HAP-1 (cell line): Measurements from ENCODE around the gene NFS1.

Source experiments
- DNase-seq, 2 experiments: peaks; one replicate each; pipeline ENCODE4 v3.0.0-alpha.2; 2016 to 2020; ENCODE audit warnings: low spot score in 2 of 2
- H3K27me3 ChIP-seq: fragments of 250-450 bp; sonication (Bioruptor Pico); 2 replicates; pipeline ENCODE4 v1.5.1; 2020; ENCODE audit warnings: low read depth, mild to moderate bottlenecking, moderate library complexity
- H3K36me3 ChIP-seq: fragments of 250-450 bp; sonication (Bioruptor Pico); replicated peaks from 2 replicates; pipeline ENCODE4 v1.5.1; 2020; ENCODE audit warnings: mild to moderate bottlenecking
- H3K4me1 ChIP-seq: fragments of 250-450 bp; sonication (Bioruptor Pico); 2 replicates; pipeline ENCODE4 v1.5.1; 2020; ENCODE audit warnings: mild to moderate bottlenecking
- H3K4me3 ChIP-seq: fragments of 250-450 bp; sonication (Bioruptor Pico); 2 replicates; pipeline ENCODE4 v1.5.1; 2020; ENCODE audit warnings: mild to moderate bottlenecking, moderate library complexity
- H3K9me3 ChIP-seq: fragments of 250-450 bp; sonication (Bioruptor Pico); 2 replicates; pipeline ENCODE4 v1.5.1; 2020; ENCODE audit warnings: mild to moderate bottlenecking, moderate library complexity
- in situ Hi-C: fragments of 300-500 bp; cut with MboI; formaldehyde crosslinking; loops from 3 replicates; pipeline ENCODE4 v1.14.3; 2020; ENCODE audit warnings: low sequenced_read_pairs, inconsistent platforms, mixed read lengths

Gene NFS1

DNA sequence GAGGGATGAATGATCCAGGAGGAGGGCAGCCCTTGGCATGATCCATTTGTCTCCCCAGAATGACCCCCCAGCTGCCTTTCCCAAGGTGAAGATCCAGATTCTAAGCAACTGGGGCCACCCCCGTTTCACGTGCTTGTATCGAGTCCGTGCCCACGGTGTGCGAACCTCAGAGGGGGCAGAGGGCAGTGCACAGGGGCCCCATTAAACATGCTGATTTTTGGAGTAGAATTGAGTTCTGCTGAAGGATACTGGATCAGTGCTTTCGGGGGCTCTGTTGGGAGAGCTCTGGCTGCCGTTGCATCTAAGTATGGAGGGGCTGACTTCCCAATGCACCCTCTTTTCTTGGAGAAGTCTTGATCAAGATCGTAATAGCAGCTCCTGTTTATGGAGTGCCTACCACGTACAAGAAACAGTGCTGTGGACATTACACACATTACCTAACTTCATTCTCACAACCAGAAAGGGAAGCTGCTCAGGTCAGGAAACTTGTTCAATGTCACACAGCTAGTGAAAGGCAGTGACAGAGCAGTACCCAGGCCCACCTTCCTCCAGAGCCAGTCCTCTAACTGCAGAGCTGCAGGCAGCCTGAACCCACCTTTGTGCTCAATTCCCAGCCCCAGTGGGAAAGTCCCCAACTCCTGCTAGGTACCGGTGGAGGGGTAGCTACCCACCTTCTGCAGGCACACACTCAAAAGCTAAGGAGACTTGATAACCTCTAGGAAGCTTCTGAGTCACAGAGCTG lies 78.2 kb downstream of the NFS1 start:
- in situ Hi-C loops = no loop called here
- Histone ChIP-seq H3K4me3 (no peak overlapping the region), H3K9me3 (no peaks in the 10 kb centered on the region), H3K36me3 (peaks cover 12% of the 10 kb centered on the region), H3K4me1 (peaks cover 23% of the 10 kb centered on the region), H3K27me3 (no peaks in the 10 kb centered on the region)
- no peak for DNase-seq

DNA sequence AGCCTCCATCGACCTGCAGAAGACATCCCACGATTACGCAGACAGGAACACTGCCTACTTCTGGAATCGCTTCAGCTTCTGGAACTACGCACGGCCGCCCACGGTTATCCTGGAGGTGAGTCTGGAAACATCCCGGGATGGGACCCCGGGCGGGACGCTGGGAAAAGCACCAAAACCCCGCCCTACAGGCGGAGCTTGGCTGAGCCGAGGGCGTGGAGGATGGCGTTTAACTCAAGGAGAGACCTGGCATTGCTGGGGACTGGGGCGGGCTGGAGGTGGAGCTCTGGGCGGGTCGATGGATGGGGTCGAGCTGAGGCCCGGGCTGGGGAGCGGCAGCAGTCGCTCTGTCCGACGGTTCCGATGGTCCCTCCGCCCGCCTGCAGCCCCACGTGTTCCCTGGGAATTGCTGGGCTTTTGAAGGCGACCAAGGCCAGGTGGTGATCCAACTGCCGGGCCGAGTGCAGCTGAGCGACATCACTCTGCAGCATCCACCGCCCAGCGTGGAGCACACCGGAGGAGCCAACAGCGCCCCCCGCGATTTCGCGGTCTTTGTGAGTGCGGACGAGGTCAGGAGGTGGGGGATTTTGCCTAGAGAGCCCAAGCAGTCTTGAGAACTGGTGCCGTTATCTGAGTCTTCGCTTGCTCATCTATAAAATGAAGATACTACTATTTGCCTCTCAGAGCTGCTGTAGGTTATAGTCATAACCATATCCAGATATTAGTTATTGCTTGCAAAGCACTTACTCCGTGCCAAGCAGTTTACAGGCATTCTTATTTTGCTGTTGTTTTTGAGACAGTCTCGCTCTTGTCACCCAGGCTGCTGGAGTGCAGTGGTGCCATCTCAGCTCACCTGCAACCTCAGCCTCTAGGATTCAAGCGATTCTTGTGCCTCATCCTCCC lies 79.7 kb downstream of the NFS1 start:
- peak overlapping the region; percentile 45 for H3K4me3 ChIP-seq
- no peaks in the 10 kb centered on the region for H3K9me3 ChIP-seq
- in situ Hi-C loops = no loop called here
- H3K27me3 ChIP-seq = no peaks in the 10 kb centered on the region
- DNase-seq = peak; percentile 90 to 98
- H3K4me1 ChIP-seq = peaks cover 30% of the 10 kb centered on the region
- no peaks in the 10 kb centered on the region for H3K36me3 ChIP-seq

DNA sequence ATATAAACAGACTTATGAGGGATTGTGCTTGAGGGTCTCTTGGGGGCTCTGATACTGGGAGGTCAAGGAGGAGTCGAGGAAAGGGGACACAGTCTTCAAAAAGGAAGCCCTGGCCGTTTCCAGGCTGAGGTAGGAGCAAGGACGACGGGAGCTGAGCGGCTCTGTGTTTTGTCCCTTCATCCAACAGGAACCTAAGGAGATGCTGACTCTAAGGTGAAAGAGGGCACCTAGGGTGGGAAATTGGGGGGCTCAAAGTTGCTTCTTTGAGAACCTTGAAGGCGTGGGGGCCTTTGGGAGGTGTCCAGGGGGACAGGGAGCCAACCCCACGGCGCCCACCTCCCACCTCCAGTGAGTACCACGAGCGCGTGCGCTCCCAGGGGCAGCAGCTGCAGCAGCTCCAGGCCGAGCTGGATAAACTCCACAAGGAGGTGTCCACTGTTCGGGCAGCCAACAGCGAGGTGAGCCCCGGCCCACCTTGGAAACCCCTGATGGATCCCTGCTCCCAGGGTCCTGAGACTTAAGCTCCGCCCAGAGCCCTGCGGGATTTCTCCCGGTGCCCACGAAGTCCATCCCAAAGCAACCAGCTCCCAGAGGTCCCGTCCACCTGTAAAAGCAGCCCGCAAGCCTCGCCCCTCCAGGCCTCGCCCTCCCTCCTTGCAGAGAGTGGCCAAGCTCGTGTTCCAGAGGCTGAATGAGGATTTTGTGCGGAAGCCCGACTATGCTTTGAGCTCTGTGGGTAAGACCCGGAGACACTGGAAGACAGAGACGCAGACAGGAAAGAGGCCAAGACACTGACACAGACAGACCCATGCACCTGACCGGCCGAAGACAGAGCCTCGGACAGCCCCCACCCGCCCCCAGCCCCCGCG lies 80.7 kb downstream of the NFS1 start:
- H3K36me3 ChIP-seq = no peaks in the 10 kb centered on the region
- in situ Hi-C loops = no loop called here
- DNase-seq = peak in 1 of 2 experiments; percentile 54
- no peaks in the 10 kb centered on the region for H3K9me3 ChIP-seq
- H3K27me3 ChIP-seq = no peaks in the 10 kb centered on the region
- H3K4me3 ChIP-seq = peak overlapping the region; percentile 45
- H3K4me1 ChIP-seq = peaks cover 30% of the 10 kb centered on the region
